B cell (primary cell): Measurements from ENCODE around the gene ANKRD50. TPM values are rescaled to one million over a fixed set of nuclear protein-coding genes. Genes with fewer than 3 reads are reported as not detected.

ENCODE experiments used
- ATAC-seq: fragments of 200-7000 bp; cut with Tn5 transposase; one replicate; pipeline ENCODE4 v1.10.0; 2021; ENCODE audit warnings: low read depth, mild to moderate bottlenecking, moderate number of reproducible peaks, moderate library complexity
- CTCF ChIA-PET: fragments of 350-600 bp; sonication (Branson Sonifier 250); formaldehyde crosslinking; loops from one replicate; lab custom pipeline; 2021; ENCODE audit warnings: antibody characterized with exemption, inconsistent platforms; lab: Charles Lee
- POLR2A ChIA-PET: fragments of 350-600 bp; sonication (Branson Sonifier 250); formaldehyde crosslinking; loops from one replicate; lab custom pipeline; 2021; ENCODE audit warnings: antibody characterized with exemption; lab: Charles Lee
- DNase-seq: peaks from one replicate; pipeline ENCODE4 v3.0.0; 2013
- H2AFZ ChIP-seq: 2 replicates; pipeline ENCODE4 v1.6.1; 2012; ENCODE audit warnings: mild to moderate bottlenecking, low read depth, low read length; ENCODE audit not compliant: insufficient read depth, poor library complexity, severe bottlenecking
- H3K27ac ChIP-seq, 2 donors: 1 replicate in 1 of 2; 2 replicates in 1 of 2; pipeline ENCODE4 v1.5.1; 2012 to 2013; ENCODE audit warnings: low read length in 2 of 2, mild to moderate bottlenecking in 2 of 2, moderate library complexity in 1 of 2
- H3K27me3 ChIP-seq, 4 experiments: fragments of 200-600 bp in 1 of 4; sonication (generic) in 1 of 4; replicated peaks in 1 of 4; 1 replicate in 2 of 4; 2 replicates in 2 of 4; pipeline versions ENCODE4 v1.6.1 to v1.7.0; 2013 to 2016; ENCODE audit warnings: low read length in 3 of 4, mild to moderate bottlenecking in 2 of 4, mixed read lengths in 1 of 4, moderate library complexity in 1 of 4; ENCODE audit not compliant: insufficient read depth in 4 of 4, control insufficient read depth in 3 of 4; ENCODE audit errors: control extremely low read depth in 1 of 4
- H3K36me3 ChIP-seq, 2 experiments: replicated peaks in 1 of 2; 1 replicate in 1 of 2; 2 replicates in 1 of 2; pipeline versions ENCODE4 v1.6.1 to v1.7.1; 2013; ENCODE audit warnings: low read length in 1 of 2; ENCODE audit not compliant: insufficient read depth in 2 of 2, control insufficient read depth in 1 of 2; ENCODE audit errors: control extremely low read depth in 1 of 2, extremely low read depth in 1 of 2
- H3K4me1 ChIP-seq, 2 donors: fragments of 200-600 bp in 1 of 2; sonication (generic) in 1 of 2; 1 replicate in 1 of 2; 2 replicates in 1 of 2; pipeline versions ENCODE4 v1.5.1 to v1.6.1; 2013 to 2017; ENCODE audit warnings: low read length in 2 of 2; ENCODE audit not compliant: control insufficient read depth in 2 of 2, insufficient read depth in 2 of 2
- H3K4me2 ChIP-seq: replicated peaks from 2 replicates; pipeline ENCODE3; 2012; ENCODE audit warnings: mild to moderate bottlenecking, low read depth, low read length; ENCODE audit not compliant: poor library complexity, severe bottlenecking
- H3K4me3 ChIP-seq, 5 experiments: fragments of 200-600 bp in 1 of 5; sonication (generic) in 1 of 5; 1 replicate in 3 of 5; 2 replicates in 2 of 5; pipeline versions ENCODE4 v1.5.1 to v1.7.0; 2011 to 2016; ENCODE audit warnings: low read length in 4 of 5, mild to moderate bottlenecking in 4 of 5, low read depth in 2 of 5, control low read depth in 1 of 5, moderate library complexity in 1 of 5; ENCODE audit not compliant: insufficient read depth in 1 of 5; ENCODE audit errors: control extremely low read depth in 1 of 5, extremely low read depth in 1 of 5
- H3K79me2 ChIP-seq: fragments of 200-600 bp; sonication (generic); one replicate; pipeline ENCODE4 v1.6.0; 2016; ENCODE audit warnings: low read length; ENCODE audit not compliant: control insufficient read depth, insufficient read depth
- H3K9ac ChIP-seq: fragments of 200-600 bp; sonication (generic); 2 replicates; pipeline ENCODE4 v1.6.1; 2017; ENCODE audit warnings: mild to moderate bottlenecking, low read length, moderate library complexity
- H3K9me3 ChIP-seq, 3 donors: one replicate each; pipeline versions ENCODE4 v1.6.1 to v1.7.1; 2013; ENCODE audit warnings: low read length in 2 of 3; ENCODE audit not compliant: control insufficient read depth in 2 of 3, insufficient read depth in 1 of 3; ENCODE audit errors: control extremely low read depth in 1 of 3
- H4K20me1 ChIP-seq: 2 replicates; pipeline ENCODE4 v1.6.0; 2012; ENCODE audit warnings: mild to moderate bottlenecking, low read length; ENCODE audit not compliant: insufficient read depth, control insufficient read depth, poor library complexity, severe bottlenecking
- H3K27ac Mint-ChIP-seq: one replicate; pipeline ENCODE4 v1.8.0; 2021; ENCODE audit warnings: mixed read lengths
- H3K27me3 Mint-ChIP-seq: one replicate; pipeline ENCODE4 v1.8.0; 2021; ENCODE audit warnings: mixed read lengths
- H3K4me1 Mint-ChIP-seq: one replicate; pipeline ENCODE4 v1.8.0; 2021; ENCODE audit warnings: mixed read lengths
- H3K4me3 Mint-ChIP-seq: one replicate; pipeline ENCODE4 v1.8.0; 2021; ENCODE audit warnings: mixed read lengths
- H3K9me3 Mint-ChIP-seq: one replicate; pipeline ENCODE4 v1.8.0; 2022; ENCODE audit warnings: mixed read lengths; ENCODE audit not compliant: insufficient read depth
- EZH2 ChIP-seq: IDR thresholded peaks from 2 replicates; pipeline ENCODE4 v1.6.1; 2012; ENCODE audit warnings: borderline replicate concordance, low read depth, mild to moderate bottlenecking, moderate library complexity, low read length; ENCODE audit not compliant: insufficient read depth, poor library complexity, severe bottlenecking
- WGBS: methylation state at CpG from one replicate; pipeline ENCODE4 v1.1.5; 2013; ENCODE audit warnings: missing lambda C conversion rate; ENCODE audit not compliant: insufficient coverage; 5-methylcytosine and 5-hydroxymethylcytosine counted together
- intact Hi-C: fragments of 100-400 bp; cut with micrococcal nuclease; formaldehyde crosslinking; loops from one replicate; pipeline ENCODE4 v1.10.0; 2022
- polyA plus RNA-seq: library from polyadenylated mRNA; depleted of rRNA; stranded (reverse); fragments of >200 nt; gene quantifications from 2 replicates; pipeline ENCODE4 v1.2.3, GENCODE V29; 2012
- total RNA-seq, 2 donors: library from RNA; stranded (reverse); fragments of 120-200 nt in 1 of 2; gene quantifications; 1 replicate in 1 of 2; 2 replicates in 1 of 2; pipeline versions ENCODE4 v1.2.3 to v1.2.4, GENCODE V29; 2013 to 2022
- TF ChIP-seq, protein P1 (sequence below): fragments of 200-600 bp; IDR thresholded peaks from one replicate; pipeline ENCODE4 v1.8.0; 2022; ENCODE audit warnings: antibody characterized with exemption, mild to moderate bottlenecking

The ANKRD50 gene
- total and polyA plus RNA-seq, 2 donors (not counting 1 experiment from before 2014, with no cell fraction given) = 0.18 to 0.47 TPM

DNA sequence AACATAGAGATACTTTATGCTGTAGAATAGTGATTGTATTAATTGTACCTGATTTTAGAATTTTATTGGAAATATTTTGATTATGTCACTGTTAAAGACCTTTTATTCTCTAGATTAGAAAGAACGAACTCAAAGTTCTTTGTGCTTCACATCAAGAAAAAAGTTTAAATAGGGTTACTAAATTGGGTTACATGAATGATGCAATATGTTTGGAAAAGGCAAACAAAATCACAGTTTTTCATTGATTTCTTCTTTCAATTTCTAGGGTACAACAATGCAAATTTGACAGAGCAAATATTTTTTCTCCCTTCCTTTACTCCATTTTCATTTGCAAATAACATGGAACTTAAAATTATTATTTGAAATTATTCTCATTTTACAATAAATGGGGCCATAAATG, 24.0 kb upstream of the ANKRD50 start:
- no CpG with 5 or more reads among the region's 1 CpG for WGBS
- Mint-ChIP-seq H3K4me1 (no peaks in the 10 kb centered on the region), H3K27ac (no peak overlapping the region), H3K9me3 (no peaks in the 10 kb centered on the region), H3K4me3 (no peak overlapping the region), H3K27me3 (peaks cover 3% of the 10 kb centered on the region)
- intact Hi-C loops = no loop called here
- CTCF ChIA-PET = no interaction called here
- H3K4me2 ChIP-seq = no peak overlapping the region
- H3K36me3 ChIP-seq = no peaks in the 10 kb centered on the region
- no peaks in the 10 kb centered on the region for H3K4me1 ChIP-seq
- H3K9ac ChIP-seq = no peak overlapping the region
- no peak for DNase-seq
- TF ChIP-seq EZH2 = no peak
- TF ChIP-seq, protein P1, sequence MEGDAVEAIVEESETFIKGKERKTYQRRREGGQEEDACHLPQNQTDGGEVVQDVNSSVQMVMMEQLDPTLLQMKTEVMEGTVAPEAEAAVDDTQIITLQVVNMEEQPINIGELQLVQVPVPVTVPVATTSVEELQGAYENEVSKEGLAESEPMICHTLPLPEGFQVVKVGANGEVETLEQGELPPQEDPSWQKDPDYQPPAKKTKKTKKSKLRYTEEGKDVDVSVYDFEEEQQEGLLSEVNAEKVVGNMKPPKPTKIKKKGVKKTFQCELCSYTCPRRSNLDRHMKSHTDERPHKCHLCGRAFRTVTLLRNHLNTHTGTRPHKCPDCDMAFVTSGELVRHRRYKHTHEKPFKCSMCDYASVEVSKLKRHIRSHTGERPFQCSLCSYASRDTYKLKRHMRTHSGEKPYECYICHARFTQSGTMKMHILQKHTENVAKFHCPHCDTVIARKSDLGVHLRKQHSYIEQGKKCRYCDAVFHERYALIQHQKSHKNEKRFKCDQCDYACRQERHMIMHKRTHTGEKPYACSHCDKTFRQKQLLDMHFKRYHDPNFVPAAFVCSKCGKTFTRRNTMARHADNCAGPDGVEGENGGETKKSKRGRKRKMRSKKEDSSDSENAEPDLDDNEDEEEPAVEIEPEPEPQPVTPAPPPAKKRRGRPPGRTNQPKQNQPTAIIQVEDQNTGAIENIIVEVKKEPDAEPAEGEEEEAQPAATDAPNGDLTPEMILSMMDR = no peak
- no peak overlapping the region for H2AFZ ChIP-seq
- no peaks in the 10 kb centered on the region for H4K20me1 ChIP-seq
- H3K79me2 ChIP-seq = no peaks in the 10 kb centered on the region
- H3K27ac ChIP-seq = no peak overlapping the region
- H3K27me3 ChIP-seq = no peaks in the 10 kb centered on the region
- no peak for ATAC-seq
- H3K4me3 ChIP-seq = no peak overlapping the region
- H3K9me3 ChIP-seq = no peaks in the 10 kb centered on the region
- POLR2A ChIA-PET = no interaction called here

DNA sequence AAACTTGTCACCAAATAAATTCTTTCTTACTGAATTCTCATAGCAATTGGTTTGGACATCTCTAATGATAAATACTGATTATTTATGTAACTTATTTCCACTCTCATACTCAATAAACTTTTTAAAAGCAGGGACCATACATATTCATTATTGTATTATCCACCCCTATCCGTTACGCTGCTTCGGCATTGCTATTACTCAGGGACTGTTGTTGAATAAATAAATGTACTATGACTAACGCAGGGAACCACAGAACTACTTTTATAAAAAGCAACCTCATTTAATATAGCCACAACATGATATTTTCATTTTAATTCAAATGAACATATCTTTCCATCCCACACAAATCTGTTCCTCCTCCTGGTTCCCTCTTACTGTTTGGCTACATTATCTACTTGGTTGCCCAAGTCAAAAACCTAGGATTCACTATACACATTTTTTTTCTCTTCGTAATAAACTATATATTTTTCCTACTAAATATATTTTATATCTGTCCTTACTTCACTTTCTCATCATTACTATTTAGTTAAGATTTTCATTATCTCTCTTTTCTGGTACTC, 14.9 kb upstream of the ANKRD50 start:
- TF ChIP-seq, protein P1 = no peak
- TF ChIP-seq EZH2 = no peak
- no peak overlapping the region for H3K27ac ChIP-seq
- ATAC-seq (no peak), DNase-seq (no peak)
- no peaks in the 10 kb centered on the region for H4K20me1 ChIP-seq
- H3K27ac Mint-ChIP-seq = no peak overlapping the region
- no peak overlapping the region for H3K4me3 Mint-ChIP-seq
- no peaks in the 10 kb centered on the region for H3K9me3 ChIP-seq
- no peak overlapping the region for H3K4me3 ChIP-seq
- H3K27me3 ChIP-seq = no peaks in the 10 kb centered on the region
- H2AFZ ChIP-seq = no peak overlapping the region
- ChIA-PET POLR2A (no interaction called here), CTCF (no interaction called here)
- no peak overlapping the region for H3K4me2 ChIP-seq
- H3K9ac ChIP-seq = no peak overlapping the region
- intact Hi-C loops = no loop called here
- H3K9me3 Mint-ChIP-seq = no peaks in the 10 kb centered on the region
- no peaks in the 10 kb centered on the region for H3K79me2 ChIP-seq
- no peaks in the 10 kb centered on the region for H3K4me1 ChIP-seq
- no peaks in the 10 kb centered on the region for H3K27me3 Mint-ChIP-seq
- no peaks in the 10 kb centered on the region for H3K36me3 ChIP-seq
- H3K4me1 Mint-ChIP-seq = no peaks in the 10 kb centered on the region
- WGBS = 100% methylated on average over 1 of the region's 5 CpGs
